Pons (tissue), 1 donor: ENCODE measurements around the gene FUCA2.
"Not testable (repeated sequence)": the region's sequence is repeated elsewhere in the genome, so short reads cannot be mapped to it uniquely, and the experiment has no call there.

Experiments
- DNase-seq: peaks from one replicate; pipeline ENCODE4 v3.0.0-alpha.2; 2016; ENCODE audit warnings: low spot score

Gene FUCA2

GRCh38 chr6:143536461-143536865, 24.9 kb upstream of the FUCA2 start:
- DNase-seq = no peak

- no peak for DNase-seq
Measured at GRCh38 chr6:143535189-143535614, 23.7 kb upstream of the FUCA2 start.

- DNase-seq = no peak
Measured at GRCh38 chr6:143531720-143532499, 20.4 kb upstream of the FUCA2 start.

GRCh38 chr6:143529095-143529494, 17.6 kb upstream of the FUCA2 start:
- DNase-seq = no peak

GRCh38 chr6:143528164-143528811, 16.8 kb upstream of the FUCA2 start:
- no peak for DNase-seq

- no peak for DNase-seq
Measured at GRCh38 chr6:143527677-143528076, 16.2 kb upstream of the FUCA2 start.

GRCh38 chr6:143525356-143525755, 13.8 kb upstream of the FUCA2 start:
- DNase-seq = no peak

- no peak for DNase-seq
Measured at GRCh38 chr6:143522039-143522600, 10.6 kb upstream of the FUCA2 start.

- no peak for DNase-seq
Measured at GRCh38 chr6:143517447-143517773, 5.9 kb upstream of the FUCA2 start.

GRCh38 chr6:143516690-143517446, 5.3 kb upstream of the FUCA2 start:
- no peak for DNase-seq

GRCh38 chr6:143515766-143516355, 4.3 kb upstream of the FUCA2 start:
- no peak for DNase-seq

GRCh38 chr6:143515061-143515760, 3.7 kb upstream of the FUCA2 start:
- DNase-seq = peak; percentile 39

- no peak for DNase-seq
Measured at GRCh38 chr6:143513410-143513809, 1.9 kb upstream of the FUCA2 start.

GRCh38 chr6:143510326-143510725, 1.2 kb downstream of the FUCA2 start:
- DNase-seq = not testable (repeated sequence)

- no peak for DNase-seq
Measured at GRCh38 chr6:143507358-143508145, 4.0 kb downstream of the FUCA2 start.

GRCh38 chr6:143506620-143507019, 4.9 kb downstream of the FUCA2 start:
- DNase-seq = no peak

GRCh38 chr6:143506199-143506598, 5.3 kb downstream of the FUCA2 start:
- no peak for DNase-seq

GRCh38 chr6:143505537-143505936, 6.0 kb downstream of the FUCA2 start:
- no peak for DNase-seq

GRCh38 chr6:143505111-143505510, 6.4 kb downstream of the FUCA2 start:
- no peak for DNase-seq

GRCh38 chr6:143504369-143504768, 7.2 kb downstream of the FUCA2 start:
- no peak for DNase-seq

- no peak for DNase-seq
Measured at GRCh38 chr6:143501851-143502250, 9.7 kb downstream of the FUCA2 start.
